Vein endothelial cell (primary cell): ENCODE measurements around the gene USP17L13. TPM values are rescaled to one million over a fixed set of nuclear protein-coding genes. Genes with fewer than 3 reads are reported as not detected.

Source experiments
- total RNA-seq: library from RNA; depleted of rRNA; stranded (reverse); fragments of >200 nt; gene quantifications from 2 replicates; pipeline ENCODE4 v1.2.3, GENCODE V29; 2012

The USP17L13 gene
- not detected in 2 replicates for total RNA-seq

DNA sequence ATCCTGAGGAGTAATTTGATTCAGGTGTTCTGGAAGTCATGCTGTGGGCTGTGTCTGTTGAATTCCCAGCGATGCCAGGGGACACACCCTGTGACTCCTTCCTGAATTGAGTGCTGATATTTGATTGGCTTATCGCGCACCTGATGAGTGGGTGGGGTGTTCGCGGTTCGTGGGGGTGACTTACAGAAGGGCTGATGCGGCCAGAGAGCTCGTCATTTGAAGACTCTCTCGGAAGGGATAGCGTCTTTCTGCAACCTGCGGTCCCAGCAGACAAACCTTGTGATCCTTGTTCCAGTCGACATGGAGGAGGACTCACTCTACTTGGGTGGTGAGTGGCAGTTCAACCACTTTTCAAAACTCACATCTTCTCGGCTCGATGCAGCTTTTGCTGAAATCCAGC, at the start of gene USP17L13:
USP17L13 (plus strand) TSS at position 301 of the 400 bp plus-strand sequence; CDS start at position 301, 0 bp downstream.

GRCh38 chr4:9210357-9210756, 14.3 kb upstream of the USP17L13 start, which contains the start of gene USP17L10:
TSS of gene USP17L10 (plus strand) at chr4:9210657. CDS start at chr4:9210657, 0 bp downstream.

GRCh38 chr4:9215105-9215504, 9.6 kb upstream of the USP17L13 start, which contains the start of gene USP17L11:
TSS of gene USP17L11 (plus strand) at chr4:9215405. CDS start at chr4:9215405, 0 bp downstream.

DNA sequence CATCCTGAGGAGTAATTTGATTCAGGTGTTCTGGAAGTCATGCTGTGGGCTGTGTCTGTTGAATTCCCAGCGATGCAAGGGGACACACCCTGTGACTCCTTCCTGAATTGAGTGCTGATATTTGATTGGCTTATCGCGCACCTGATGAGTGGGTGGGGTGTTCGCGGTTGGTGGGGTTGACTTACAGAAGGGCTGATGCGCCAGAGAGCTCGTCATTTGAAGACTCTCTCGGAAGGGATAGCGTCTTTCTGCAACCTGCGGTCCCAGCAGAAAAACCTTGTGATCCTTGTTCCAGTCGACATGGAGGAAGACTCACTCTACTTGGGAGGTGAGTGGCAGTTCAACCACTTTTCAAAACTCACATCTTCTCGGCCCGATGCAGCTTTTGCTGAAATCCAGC, 4.8 kb upstream of the USP17L13 start, which contains the start of gene USP17L12:
USP17L12 (plus strand) TSS at position 301 of the 400 bp plus-strand sequence; CDS start at position 301, 0 bp downstream.

DNA sequence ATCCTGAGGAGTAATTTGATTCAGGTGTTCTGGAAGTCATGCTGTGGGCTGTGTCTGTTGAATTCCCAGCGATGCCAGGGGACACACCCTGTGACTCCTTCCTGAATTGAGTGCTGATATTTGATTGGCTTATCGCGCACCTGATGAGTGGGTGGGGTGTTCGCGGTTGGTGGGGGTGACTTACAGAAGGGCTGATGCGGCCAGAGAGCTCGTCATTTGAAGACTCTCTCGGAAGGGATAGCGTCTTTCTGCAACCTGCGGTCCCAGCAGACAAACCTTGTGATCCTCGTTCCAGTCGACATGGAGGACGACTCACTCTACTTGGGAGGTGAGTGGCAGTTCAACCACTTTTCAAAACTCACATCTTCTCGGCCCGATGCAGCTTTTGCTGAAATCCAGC, 9.4 kb downstream of the USP17L13 start, which contains the start of gene USP17L15:
USP17L15 (plus strand) TSS at position 301 of the 400 bp plus-strand sequence; CDS start at position 301, 0 bp downstream.

DNA sequence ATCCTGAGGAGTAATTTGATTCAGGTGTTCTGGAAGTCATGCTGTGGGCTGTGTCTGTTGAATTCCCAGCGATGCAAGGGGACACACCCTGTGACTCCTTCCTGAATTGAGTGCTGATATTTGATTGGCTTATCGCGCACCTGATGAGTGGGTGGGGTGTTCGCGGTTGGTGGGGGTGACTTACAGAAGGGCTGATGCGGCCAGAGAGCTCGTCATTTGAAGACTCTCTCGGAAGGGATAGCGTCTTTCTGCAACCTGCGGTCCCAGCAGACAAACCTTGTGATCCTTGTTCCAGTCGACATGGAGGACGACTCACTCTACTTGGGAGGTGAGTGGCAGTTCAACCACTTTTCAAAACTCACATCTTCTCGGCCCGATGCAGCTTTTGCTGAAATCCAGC, 18.9 kb downstream of the USP17L13 start, which contains the start of gene USP17L17:
USP17L17 (plus strand) TSS at position 301 of the 400 bp plus-strand sequence; CDS start at position 301, 0 bp downstream.

GRCh38 chr4:9247953-9248680, 23.4 kb downstream of the USP17L13 start, which contains the start of gene USP17L18:
TSS of gene USP17L18 (plus strand) at chr4:9248630. CDS start at chr4:9248630, 0 bp downstream.

GRCh38 chr4:9253078-9253477, 28.4 kb downstream of the USP17L13 start, which contains the start of gene USP17L19:
TSS of gene USP17L19 (plus strand) at chr4:9253378. CDS start at chr4:9253378, 0 bp downstream.

DNA sequence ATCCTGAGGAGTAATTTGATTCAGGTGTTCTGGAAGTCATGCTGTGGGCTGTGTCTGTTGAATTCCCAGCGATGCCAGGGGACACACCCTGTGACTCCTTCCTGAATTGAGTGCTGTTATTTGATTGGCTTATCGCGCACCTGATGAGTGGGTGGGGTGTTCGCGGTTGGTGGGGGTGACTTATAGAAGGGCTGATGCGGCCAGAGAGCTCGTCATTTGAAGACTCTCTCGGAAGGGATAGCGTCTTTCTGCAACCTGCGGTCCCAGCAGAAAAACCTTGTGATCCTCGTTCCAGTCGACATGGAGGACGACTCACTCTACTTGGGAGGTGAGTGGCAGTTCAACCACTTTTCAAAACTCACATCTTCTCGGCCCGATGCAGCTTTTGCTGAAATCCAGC, 33.1 kb downstream of the USP17L13 start, which contains the start of gene USP17L20:
USP17L20 (plus strand) TSS at position 301 of the 400 bp plus-strand sequence; CDS start at position 301, 0 bp downstream.

GRCh38 chr4:9262572-9262971, 37.9 kb downstream of the USP17L13 start, which contains the start of gene USP17L21:
TSS of gene USP17L21 (plus strand) at chr4:9262872. CDS start at chr4:9262872, 0 bp downstream.

GRCh38 chr4:9267319-9267718, 42.6 kb downstream of the USP17L13 start, which contains the start of gene USP17L22:
TSS of gene USP17L22 (plus strand) at chr4:9267619. CDS start at chr4:9267619, 0 bp downstream.

Other genes with a start within 250 kb of the USP17L13 start
- gene FAM90A26, start 54.5 kb upstream of the USP17L13 start, total RNA-seq: not detected in 2 replicates
- gene USP17L10, start 14.2 kb upstream of the USP17L13 start, total RNA-seq: not detected in 2 replicates
- gene USP17L11, start 9.5 kb upstream of the USP17L13 start, total RNA-seq: not detected in 2 replicates
- not detected in 2 replicates for gene USP17L12, start 4.7 kb upstream of the USP17L13 start, total RNA-seq
- gene USP17L15, start 9.5 kb downstream of the USP17L13 start, total RNA-seq: not detected in 2 replicates
- not detected in 2 replicates for gene USP17L17, start 19.0 kb downstream of the USP17L13 start, total RNA-seq
- not detected in 2 replicates for gene USP17L18, start 23.7 kb downstream of the USP17L13 start, total RNA-seq
- gene USP17L19, start 28.5 kb downstream of the USP17L13 start, total RNA-seq: not detected in 2 replicates
- not detected in 2 replicates for gene USP17L20, start 33.2 kb downstream of the USP17L13 start, total RNA-seq
- not detected in 2 replicates for gene USP17L21, start 38.0 kb downstream of the USP17L13 start, total RNA-seq
- gene USP17L22, start 42.7 kb downstream of the USP17L13 start, total RNA-seq: not detected in 2 replicates
- not detected in 2 replicates for gene USP17L24, start 100.3 kb downstream of the USP17L13 start, total RNA-seq
- not detected in 2 replicates for gene USP17L25, start 105.0 kb downstream of the USP17L13 start, total RNA-seq
- gene USP17L26, start 109.8 kb downstream of the USP17L13 start, total RNA-seq: not detected in 2 replicates
- gene USP17L5, start 114.5 kb downstream of the USP17L13 start, total RNA-seq: not detected in 2 replicates
- not detected in 2 replicates for gene USP17L27, start 119.3 kb downstream of the USP17L13 start, total RNA-seq
- gene USP17L28, start 124.0 kb downstream of the USP17L13 start, total RNA-seq: not detected in 2 replicates
- gene USP17L29, start 128.7 kb downstream of the USP17L13 start, total RNA-seq: not detected in 2 replicates
- not detected in 2 replicates for gene USP17L30, start 138.2 kb downstream of the USP17L13 start, total RNA-seq
- gene DEFB131A, start 219.5 kb downstream of the USP17L13 start, total RNA-seq: not detected in 2 replicates